GM19240 (cell line): ENCODE measurements around the gene HDAC1.
"Not testable (repeated sequence)": the region's sequence is repeated elsewhere in the genome, so short reads cannot be mapped to it uniquely, and the experiment has no call there.

ENCODE experiments used
- DNase-seq: peaks from one replicate; pipeline ENCODE4 v3.0.0; 2011; ENCODE audit warnings: low spot score; ENCODE audit not compliant: insufficient read length

Gene HDAC1

DNA sequence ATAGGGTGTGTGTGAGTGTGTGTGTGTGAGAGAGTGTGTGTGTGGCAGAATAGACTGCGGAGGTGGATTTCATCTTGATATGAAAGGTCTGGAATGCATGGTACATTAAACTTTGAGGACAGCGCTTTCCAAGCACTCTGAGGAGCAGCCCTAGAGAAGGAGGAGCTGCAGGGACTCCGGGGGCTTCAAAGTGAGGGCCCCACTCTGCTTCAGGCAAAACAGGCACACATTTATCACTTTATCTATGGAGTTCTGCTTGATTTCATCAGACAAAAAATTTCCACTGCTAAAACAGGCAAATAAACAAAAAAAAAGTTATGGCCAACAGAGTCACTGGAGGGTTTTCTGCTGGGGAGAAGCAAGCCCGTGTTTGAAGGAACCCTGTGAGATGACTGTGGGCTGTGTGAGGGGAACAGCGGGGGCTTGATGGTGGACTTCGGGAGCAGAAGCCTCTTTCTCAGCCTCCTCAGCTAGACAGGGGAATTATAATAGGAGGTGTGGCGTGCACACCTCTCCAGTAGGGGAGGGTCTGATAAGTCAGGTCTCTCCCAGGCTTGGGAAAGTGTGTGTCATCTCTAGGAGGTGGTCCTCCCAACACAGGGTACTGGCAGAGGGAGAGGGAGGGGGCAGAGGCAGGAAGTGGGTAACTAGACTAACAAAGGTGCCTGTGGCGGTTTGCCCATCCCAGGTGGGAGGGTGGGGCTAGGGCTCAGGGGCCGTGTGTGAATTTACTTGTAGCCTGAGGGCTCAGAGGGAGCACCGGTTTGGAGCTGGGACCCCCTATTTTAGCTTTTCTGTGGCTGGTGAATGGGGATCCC lies 18.3 kb upstream of the HDAC1 start:
- DNase-seq: no peak

GRCh38 chr1:32274646-32275340 lies 17.1 kb upstream of the HDAC1 start:
- no peak for DNase-seq

GRCh38 chr1:32275424-32275823 lies 16.5 kb upstream of the HDAC1 start:
- no peak for DNase-seq

DNA sequence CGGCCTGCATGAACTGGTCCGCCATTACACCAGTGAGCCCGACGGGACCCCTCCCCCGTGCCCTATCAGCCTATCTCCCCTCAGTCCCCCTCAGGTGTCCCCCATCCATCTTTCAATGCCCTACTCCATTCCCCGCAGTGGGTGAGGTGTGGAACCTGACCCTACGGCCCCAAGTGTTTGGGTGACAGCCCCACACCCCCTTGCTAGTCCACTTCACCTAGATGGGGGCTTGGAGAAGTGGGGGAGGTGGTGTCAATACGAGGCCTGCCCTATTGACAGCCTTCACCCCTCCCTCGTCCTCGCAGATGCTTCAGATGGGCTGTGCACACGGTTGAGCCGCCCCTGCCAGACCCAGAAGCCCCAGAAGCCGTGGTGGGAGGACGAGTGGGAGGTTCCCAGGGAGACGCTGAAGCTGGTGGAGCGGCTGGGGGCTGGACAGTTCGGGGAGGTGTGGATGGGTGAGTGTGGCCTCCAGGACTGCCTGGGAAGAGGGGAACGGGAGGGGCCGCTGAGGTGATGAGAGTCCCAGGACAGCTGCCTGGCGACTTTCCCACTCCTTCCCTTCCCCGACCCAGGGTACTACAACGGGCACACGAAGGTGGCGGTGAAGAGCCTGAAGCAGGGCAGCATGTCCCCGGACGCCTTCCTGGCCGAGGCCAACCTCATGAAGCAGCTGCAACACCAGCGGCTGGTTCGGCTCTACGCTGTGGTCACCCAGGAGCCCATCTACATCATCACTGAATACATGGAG lies 15.7 kb upstream of the HDAC1 start:
- no peak for DNase-seq

DNA sequence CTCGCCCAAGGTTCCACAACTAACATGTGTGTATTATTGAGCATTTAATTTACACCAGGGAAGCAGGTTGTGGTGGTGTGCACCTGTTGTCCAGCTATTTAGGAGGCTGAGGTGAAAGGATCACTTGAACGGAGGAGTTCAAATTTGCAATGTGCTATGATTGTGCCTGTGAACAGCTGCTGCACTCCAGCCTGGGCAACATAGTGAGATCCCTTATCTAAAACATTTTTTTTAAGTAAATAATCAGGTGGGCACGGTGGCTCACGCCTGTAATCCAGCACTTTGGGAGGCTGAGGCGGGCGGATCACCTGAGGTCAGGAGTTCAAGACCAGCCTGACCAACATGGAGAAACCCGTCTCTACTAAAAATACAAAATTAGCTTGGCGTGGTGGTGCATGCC lies 7.1 kb upstream of the HDAC1 start:
- not testable (repeated sequence) for DNase-seq

DNA sequence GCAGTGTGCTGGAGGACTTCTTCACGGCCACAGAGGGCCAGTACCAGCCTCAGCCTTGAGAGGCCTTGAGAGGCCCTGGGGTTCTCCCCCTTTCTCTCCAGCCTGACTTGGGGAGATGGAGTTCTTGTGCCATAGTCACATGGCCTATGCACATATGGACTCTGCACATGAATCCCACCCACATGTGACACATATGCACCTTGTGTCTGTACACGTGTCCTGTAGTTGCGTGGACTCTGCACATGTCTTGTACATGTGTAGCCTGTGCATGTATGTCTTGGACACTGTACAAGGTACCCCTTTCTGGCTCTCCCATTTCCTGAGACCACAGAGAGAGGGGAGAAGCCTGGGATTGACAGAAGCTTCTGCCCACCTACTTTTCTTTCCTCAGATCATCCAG lies 6.2 kb upstream of the HDAC1 start:
- DNase-seq: no peak

DNA sequence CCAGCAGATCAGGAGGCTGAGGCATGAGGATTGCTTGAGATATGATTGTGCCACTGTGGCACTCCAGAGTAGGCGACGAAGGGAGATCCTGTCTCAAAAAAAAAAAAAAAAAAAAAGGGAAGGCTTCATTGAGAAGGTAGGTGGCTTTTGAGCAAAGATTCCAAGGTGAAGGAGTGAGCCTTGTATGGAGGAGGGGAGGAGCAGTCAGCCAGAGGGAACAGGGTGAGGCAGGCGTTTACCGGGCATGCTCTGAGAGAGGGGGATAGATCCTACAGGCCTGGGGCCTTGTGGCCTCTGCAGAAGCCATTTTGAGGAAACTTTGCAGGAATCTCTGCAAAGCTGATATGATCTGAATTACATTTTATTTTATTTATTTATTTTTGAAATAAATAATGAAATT lies 5.1 kb upstream of the HDAC1 start:
- no peak for DNase-seq

DNA sequence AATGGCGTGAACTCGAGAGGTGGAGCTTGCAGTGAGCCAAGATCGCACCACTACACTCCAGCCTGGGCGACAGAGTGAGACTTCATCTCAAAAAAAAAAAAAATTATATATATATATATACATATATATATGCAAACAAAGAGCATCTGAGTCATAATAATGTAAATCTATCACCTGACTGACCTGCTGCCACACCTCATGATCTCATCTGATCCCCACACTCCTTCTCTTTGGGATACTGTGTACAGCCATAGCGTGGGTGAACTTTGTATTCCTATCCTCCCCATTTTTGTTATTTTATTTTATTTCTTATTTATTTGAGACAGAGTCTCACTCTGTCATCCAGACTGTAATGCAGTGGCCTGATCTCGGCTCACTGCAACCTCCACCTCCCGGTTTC lies 2.6 kb upstream of the HDAC1 start:
- DNase-seq: no peak

DNA sequence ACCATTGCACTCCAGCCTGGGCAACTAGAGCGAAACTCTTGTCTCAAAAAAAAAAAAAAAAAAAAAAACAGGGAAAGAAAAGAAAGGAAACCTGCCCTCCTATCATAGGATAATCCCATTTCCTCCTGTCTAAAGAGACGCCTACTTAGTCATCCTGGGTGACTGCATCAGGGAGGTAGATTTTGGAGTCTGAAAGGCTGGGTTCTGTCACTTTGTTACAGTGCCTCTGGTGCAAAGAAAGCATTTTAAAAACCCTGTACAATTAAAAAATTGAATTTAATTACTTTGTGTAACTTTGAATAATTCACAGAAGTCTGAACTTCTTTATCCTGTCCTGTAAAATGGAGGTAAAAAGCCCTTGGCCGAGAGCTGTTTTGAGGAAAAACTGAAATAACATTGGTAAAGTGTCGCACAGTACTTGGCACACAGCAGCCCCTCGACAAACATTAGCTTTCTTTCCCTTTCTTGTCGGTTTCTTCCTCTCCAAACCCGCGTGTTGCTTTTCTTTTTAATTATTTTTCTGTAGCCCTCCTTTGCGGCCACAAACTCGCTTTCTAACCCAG lies 657 bp upstream of the HDAC1 start:
- DNase-seq: no peak

DNA sequence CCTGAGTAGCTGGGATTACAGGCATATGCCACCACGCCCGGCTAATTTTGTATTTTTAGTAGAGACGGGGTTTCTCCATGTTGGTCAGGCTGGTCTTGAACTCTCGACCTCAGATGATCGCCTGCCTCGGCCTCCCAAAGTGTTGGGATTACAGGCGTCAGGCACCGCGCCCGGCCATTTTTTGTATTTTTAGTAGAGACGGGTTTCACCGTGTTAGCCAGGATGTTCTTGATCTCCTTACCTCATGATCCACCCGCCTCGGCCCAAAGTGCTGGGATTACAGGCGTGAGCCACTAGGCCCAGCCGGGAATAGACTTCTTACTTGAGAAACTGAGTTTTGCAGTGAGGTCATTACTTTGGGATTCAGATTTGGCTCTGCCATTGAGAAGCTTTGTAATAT lies 6.3 kb downstream of the HDAC1 start:
- DNase-seq: not testable (repeated sequence)

GRCh38 chr1:32299327-32299726 lies 7.4 kb downstream of the HDAC1 start:
- DNase-seq: no peak

- no peak for DNase-seq
Observed at GRCh38 chr1:32303358-32303757, 11.5 kb downstream of the HDAC1 start.

GRCh38 chr1:32303997-32304622 lies 12.2 kb downstream of the HDAC1 start:
- DNase-seq: no peak

GRCh38 chr1:32305310-32305709 lies 13.4 kb downstream of the HDAC1 start:
- no peak for DNase-seq

GRCh38 chr1:32307324-32307723 lies 15.4 kb downstream of the HDAC1 start:
- DNase-seq: no peak

DNA sequence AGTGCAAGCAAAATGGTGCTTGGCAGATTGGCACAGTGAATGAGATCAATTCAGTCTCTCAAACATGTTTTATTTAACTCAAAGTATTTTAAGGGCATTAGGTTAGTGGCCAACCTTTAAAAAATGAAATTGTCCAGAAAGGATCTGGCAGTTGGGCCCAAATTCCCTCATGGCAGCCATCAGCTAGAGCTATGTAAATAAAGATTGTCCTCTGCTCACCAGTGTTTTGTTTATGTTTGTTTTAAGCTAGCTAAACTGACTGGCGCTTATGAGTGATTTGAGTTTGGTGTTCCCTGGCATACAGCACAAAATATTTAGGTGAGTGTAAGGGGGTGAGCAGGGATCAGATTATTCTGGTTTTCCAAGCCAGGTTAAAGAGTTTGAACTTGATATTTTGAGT lies 18.1 kb downstream of the HDAC1 start:
- DNase-seq: no peak

DNA sequence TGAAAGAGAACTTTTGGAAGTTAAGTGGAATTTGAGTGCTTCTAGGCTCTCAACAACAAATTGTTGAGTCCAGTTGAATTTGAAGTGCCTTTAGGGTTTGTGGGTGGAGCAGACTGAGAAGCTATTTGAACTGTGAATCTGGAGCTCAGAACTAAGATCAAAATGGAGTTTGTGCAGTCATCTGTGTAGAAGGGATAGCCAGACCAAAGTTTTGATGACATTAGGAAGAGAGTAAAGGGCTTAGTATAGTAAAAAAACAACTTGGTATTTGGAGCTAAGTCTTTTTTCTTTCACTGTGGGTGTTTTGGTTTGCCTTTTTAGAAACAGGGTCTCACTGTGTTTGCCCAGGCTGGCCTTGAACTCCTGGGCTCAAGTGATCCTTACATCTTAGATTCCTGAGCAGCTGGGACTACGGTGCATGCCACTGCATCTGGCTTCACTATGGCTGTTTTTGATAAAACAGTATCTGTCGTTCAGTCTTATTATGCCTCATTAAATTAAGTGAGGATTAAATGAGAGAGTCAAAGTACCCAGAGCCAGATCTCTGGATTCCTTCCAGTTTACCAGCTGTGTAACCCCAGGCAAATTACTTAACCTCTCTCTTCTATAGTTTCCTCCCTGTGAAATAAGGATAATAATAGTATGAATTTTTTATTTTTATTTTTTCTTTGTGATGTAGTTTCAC lies 20.0 kb downstream of the HDAC1 start:
- no peak for DNase-seq

GRCh38 chr1:32316903-32317277 lies 25.0 kb downstream of the HDAC1 start:
- DNase-seq: no peak

DNA sequence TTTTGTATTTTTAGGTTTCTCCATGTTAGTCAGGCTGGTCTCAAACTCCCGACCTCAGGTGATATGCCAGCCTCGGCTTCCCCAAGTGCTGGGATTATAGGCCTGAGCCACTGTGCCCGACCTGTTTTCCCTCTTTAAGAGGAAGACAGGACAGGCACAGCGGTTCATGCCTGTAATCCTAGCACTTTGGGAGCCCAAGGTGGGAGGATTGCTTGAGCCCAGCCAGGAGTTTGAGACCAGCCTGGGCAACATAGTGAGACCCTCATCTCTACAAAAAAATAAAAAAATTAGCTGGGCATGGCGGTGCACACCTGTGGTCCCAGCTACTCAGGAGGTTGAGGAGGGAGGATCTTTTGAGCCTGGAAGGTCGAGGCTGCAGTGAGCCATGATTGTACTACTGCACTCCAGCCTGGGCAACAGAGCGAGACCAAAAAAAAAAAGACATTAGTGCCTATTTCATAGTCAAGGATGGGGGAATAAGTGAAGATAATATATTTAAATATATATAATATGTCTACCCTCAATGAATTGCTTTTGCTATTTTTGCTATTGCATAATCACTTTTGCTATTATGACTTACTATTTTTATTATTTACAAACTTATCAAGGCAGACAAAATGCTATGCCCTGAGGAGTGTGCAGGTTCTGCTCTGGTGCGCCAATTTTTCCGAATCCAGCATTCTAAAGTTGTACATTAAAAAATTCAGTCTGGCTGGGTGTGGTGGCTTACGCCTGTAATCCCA lies 26.4 kb downstream of the HDAC1 start:
- no peak for DNase-seq

DNA sequence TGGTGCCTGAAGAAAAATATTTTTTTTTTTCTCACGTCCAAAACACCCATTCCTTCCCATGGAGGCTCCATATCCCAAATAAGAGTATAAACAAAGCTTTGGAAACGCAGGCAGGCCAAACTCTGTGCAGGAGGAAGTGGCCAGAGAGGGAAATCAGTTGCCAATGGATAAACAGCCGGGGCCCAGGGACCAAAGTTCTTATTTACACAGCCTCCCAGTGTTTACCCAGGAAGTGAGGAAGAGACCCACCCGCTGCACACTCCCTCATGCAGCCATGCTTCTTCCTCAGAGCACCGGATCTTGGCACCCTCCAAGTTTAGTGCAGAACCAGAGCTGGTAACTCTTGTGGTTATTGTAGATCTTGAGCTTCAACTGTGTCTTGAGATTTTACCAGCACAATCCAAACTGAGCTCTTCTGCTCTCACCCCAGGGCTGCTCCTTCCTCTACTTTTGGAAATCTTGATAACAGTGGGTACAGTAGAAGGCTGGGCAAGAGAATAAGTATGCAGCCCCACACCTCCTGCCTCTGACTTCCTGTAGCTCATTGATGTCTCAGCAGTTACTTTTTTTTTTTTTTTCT lies 29.9 kb downstream of the HDAC1 start:
- DNase-seq: no peak
